Embryonic facial prominence (tissue), 1 donor: ENCODE data around the gene BMPR2.
"Not testable (repeated sequence)": the region's sequence is repeated elsewhere in the genome, so short reads cannot be mapped to it uniquely, and the experiment has no call there.

Source experiments
- DNase-seq: peaks from one replicate; pipeline ENCODE4 v3.0.0-alpha.2; 2016; ENCODE audit errors: extremely low spot score

Gene BMPR2

GRCh38 chr2:202530038-202530437 lies 153.9 kb downstream of the BMPR2 start:
- DNase-seq, result no peak

GRCh38 chr2:202535290-202535689 lies 159.2 kb downstream of the BMPR2 start:
- DNase-seq, result not testable (repeated sequence)

GRCh38 chr2:202541137-202541536 lies 165.0 kb downstream of the BMPR2 start:
- no peak for DNase-seq

- DNase-seq, result no peak
Observed at GRCh38 chr2:202542142-202542541, 166.0 kb downstream of the BMPR2 start.

GRCh38 chr2:202545523-202545922 lies 169.4 kb downstream of the BMPR2 start:
- no peak for DNase-seq

GRCh38 chr2:202545931-202546330 lies 169.8 kb downstream of the BMPR2 start:
- no peak for DNase-seq

- DNase-seq, result not testable (repeated sequence)
Observed at GRCh38 chr2:202546499-202547141, 170.5 kb downstream of the BMPR2 start.

- DNase-seq, result no peak
Observed at GRCh38 chr2:202548240-202548639, 172.1 kb downstream of the BMPR2 start.

- not testable (repeated sequence) for DNase-seq
Observed at GRCh38 chr2:202551000-202551399, 174.9 kb downstream of the BMPR2 start.

GRCh38 chr2:202555356-202555755 lies 179.2 kb downstream of the BMPR2 start:
- DNase-seq, result no peak

GRCh38 chr2:202560200-202560599 lies 184.1 kb downstream of the BMPR2 start:
- no peak for DNase-seq

GRCh38 chr2:202564226-202564625 lies 188.1 kb downstream of the BMPR2 start:
- DNase-seq, result no peak

GRCh38 chr2:202566286-202566685 lies 190.2 kb downstream of the BMPR2 start:
- DNase-seq, result no peak

- no peak for DNase-seq
Observed at GRCh38 chr2:202574541-202574940, 198.4 kb downstream of the BMPR2 start.

- not testable (repeated sequence) for DNase-seq
Observed at GRCh38 chr2:202575194-202575593, 199.1 kb downstream of the BMPR2 start.

- no peak for DNase-seq
Observed at GRCh38 chr2:202577250-202578183, 201.4 kb downstream of the BMPR2 start.

- not testable (repeated sequence) for DNase-seq
Observed at GRCh38 chr2:202582846-202583245, 206.7 kb downstream of the BMPR2 start.

GRCh38 chr2:202583709-202584219 lies 207.6 kb downstream of the BMPR2 start:
- DNase-seq, result no peak

- DNase-seq, result peak; percentile 76
Observed at GRCh38 chr2:202588647-202589581, 212.8 kb downstream of the BMPR2 start.

GRCh38 chr2:202589582-202589949 lies 213.4 kb downstream of the BMPR2 start:
- DNase-seq, result no peak

- DNase-seq, result no peak
Observed at GRCh38 chr2:202592566-202592965, 216.4 kb downstream of the BMPR2 start.

GRCh38 chr2:202599105-202599504 lies 223.0 kb downstream of the BMPR2 start:
- no peak for DNase-seq
